B cell (primary cell): ENCODE results near the gene GNG2. TPM values are rescaled to one million over a fixed set of nuclear protein-coding genes. Genes with fewer than 3 reads are reported as not detected.

Experiments used
- ATAC-seq: fragments of 200-7000 bp; cut with Tn5 transposase; one replicate; pipeline ENCODE4 v1.10.0; 2021; ENCODE audit warnings: low read depth, mild to moderate bottlenecking, moderate number of reproducible peaks, moderate library complexity
- CTCF ChIA-PET: fragments of 350-600 bp; sonication (Branson Sonifier 250); formaldehyde crosslinking; loops from one replicate; lab custom pipeline; 2021; ENCODE audit warnings: antibody characterized with exemption, inconsistent platforms; lab: Charles Lee
- POLR2A ChIA-PET: fragments of 350-600 bp; sonication (Branson Sonifier 250); formaldehyde crosslinking; loops from one replicate; lab custom pipeline; 2021; ENCODE audit warnings: antibody characterized with exemption; lab: Charles Lee
- DNase-seq: peaks from one replicate; pipeline ENCODE4 v3.0.0; 2013
- H2AFZ ChIP-seq: 2 replicates; pipeline ENCODE4 v1.6.1; 2012; ENCODE audit warnings: mild to moderate bottlenecking, low read depth, low read length; ENCODE audit not compliant: insufficient read depth, poor library complexity, severe bottlenecking
- H3K27ac ChIP-seq, 2 donors: 1 replicate in 1 of 2; 2 replicates in 1 of 2; pipeline ENCODE4 v1.5.1; 2012 to 2013; ENCODE audit warnings: low read length in 2 of 2, mild to moderate bottlenecking in 2 of 2, moderate library complexity in 1 of 2
- H3K27me3 ChIP-seq, 4 experiments: fragments of 200-600 bp in 1 of 4; sonication (generic) in 1 of 4; replicated peaks in 1 of 4; 1 replicate in 2 of 4; 2 replicates in 2 of 4; pipeline versions ENCODE4 v1.6.1 to v1.7.0; 2013 to 2016; ENCODE audit warnings: low read length in 3 of 4, mild to moderate bottlenecking in 2 of 4, mixed read lengths in 1 of 4, moderate library complexity in 1 of 4; ENCODE audit not compliant: insufficient read depth in 4 of 4, control insufficient read depth in 3 of 4; ENCODE audit errors: control extremely low read depth in 1 of 4
- H3K36me3 ChIP-seq, 2 experiments: replicated peaks in 1 of 2; 1 replicate in 1 of 2; 2 replicates in 1 of 2; pipeline versions ENCODE4 v1.6.1 to v1.7.1; 2013; ENCODE audit warnings: low read length in 1 of 2; ENCODE audit not compliant: insufficient read depth in 2 of 2, control insufficient read depth in 1 of 2; ENCODE audit errors: control extremely low read depth in 1 of 2, extremely low read depth in 1 of 2
- H3K4me1 ChIP-seq, 2 donors: fragments of 200-600 bp in 1 of 2; sonication (generic) in 1 of 2; 1 replicate in 1 of 2; 2 replicates in 1 of 2; pipeline versions ENCODE4 v1.5.1 to v1.6.1; 2013 to 2017; ENCODE audit warnings: low read length in 2 of 2; ENCODE audit not compliant: control insufficient read depth in 2 of 2, insufficient read depth in 2 of 2
- H3K4me2 ChIP-seq: replicated peaks from 2 replicates; pipeline ENCODE3; 2012; ENCODE audit warnings: mild to moderate bottlenecking, low read depth, low read length; ENCODE audit not compliant: poor library complexity, severe bottlenecking
- H3K4me3 ChIP-seq, 5 experiments: fragments of 200-600 bp in 1 of 5; sonication (generic) in 1 of 5; 1 replicate in 3 of 5; 2 replicates in 2 of 5; pipeline versions ENCODE4 v1.5.1 to v1.7.0; 2011 to 2016; ENCODE audit warnings: low read length in 4 of 5, mild to moderate bottlenecking in 4 of 5, low read depth in 2 of 5, control low read depth in 1 of 5, moderate library complexity in 1 of 5; ENCODE audit not compliant: insufficient read depth in 1 of 5; ENCODE audit errors: control extremely low read depth in 1 of 5, extremely low read depth in 1 of 5
- H3K79me2 ChIP-seq: fragments of 200-600 bp; sonication (generic); one replicate; pipeline ENCODE4 v1.6.0; 2016; ENCODE audit warnings: low read length; ENCODE audit not compliant: control insufficient read depth, insufficient read depth
- H3K9ac ChIP-seq: fragments of 200-600 bp; sonication (generic); 2 replicates; pipeline ENCODE4 v1.6.1; 2017; ENCODE audit warnings: mild to moderate bottlenecking, low read length, moderate library complexity
- H3K9me3 ChIP-seq, 3 donors: one replicate each; pipeline versions ENCODE4 v1.6.1 to v1.7.1; 2013; ENCODE audit warnings: low read length in 2 of 3; ENCODE audit not compliant: control insufficient read depth in 2 of 3, insufficient read depth in 1 of 3; ENCODE audit errors: control extremely low read depth in 1 of 3
- H4K20me1 ChIP-seq: 2 replicates; pipeline ENCODE4 v1.6.0; 2012; ENCODE audit warnings: mild to moderate bottlenecking, low read length; ENCODE audit not compliant: insufficient read depth, control insufficient read depth, poor library complexity, severe bottlenecking
- H3K27ac Mint-ChIP-seq: one replicate; pipeline ENCODE4 v1.8.0; 2021; ENCODE audit warnings: mixed read lengths
- H3K27me3 Mint-ChIP-seq: one replicate; pipeline ENCODE4 v1.8.0; 2021; ENCODE audit warnings: mixed read lengths
- H3K4me1 Mint-ChIP-seq: one replicate; pipeline ENCODE4 v1.8.0; 2021; ENCODE audit warnings: mixed read lengths
- H3K4me3 Mint-ChIP-seq: one replicate; pipeline ENCODE4 v1.8.0; 2021; ENCODE audit warnings: mixed read lengths
- H3K9me3 Mint-ChIP-seq: one replicate; pipeline ENCODE4 v1.8.0; 2022; ENCODE audit warnings: mixed read lengths; ENCODE audit not compliant: insufficient read depth
- EZH2 ChIP-seq: IDR thresholded peaks from 2 replicates; pipeline ENCODE4 v1.6.1; 2012; ENCODE audit warnings: borderline replicate concordance, low read depth, mild to moderate bottlenecking, moderate library complexity, low read length; ENCODE audit not compliant: insufficient read depth, poor library complexity, severe bottlenecking
- WGBS: methylation state at CpG from one replicate; pipeline ENCODE4 v1.1.5; 2013; ENCODE audit warnings: missing lambda C conversion rate; ENCODE audit not compliant: insufficient coverage; 5-methylcytosine and 5-hydroxymethylcytosine counted together
- intact Hi-C: fragments of 100-400 bp; cut with micrococcal nuclease; formaldehyde crosslinking; loops from one replicate; pipeline ENCODE4 v1.10.0; 2022
- polyA plus RNA-seq: library from polyadenylated mRNA; depleted of rRNA; stranded (reverse); fragments of >200 nt; gene quantifications from 2 replicates; pipeline ENCODE4 v1.2.3, GENCODE V29; 2012
- total RNA-seq, 2 donors: library from RNA; stranded (reverse); fragments of 120-200 nt in 1 of 2; gene quantifications; 1 replicate in 1 of 2; 2 replicates in 1 of 2; pipeline versions ENCODE4 v1.2.3 to v1.2.4, GENCODE V29; 2013 to 2022
- TF ChIP-seq, protein P1 (sequence below): fragments of 200-600 bp; IDR thresholded peaks from one replicate; pipeline ENCODE4 v1.8.0; 2022; ENCODE audit warnings: antibody characterized with exemption, mild to moderate bottlenecking

GNG2 gene
- total and polyA plus RNA-seq, 2 donors (not counting 1 experiment from before 2014, with no cell fraction given), result 21.9 to 57.6 TPM

DNA sequence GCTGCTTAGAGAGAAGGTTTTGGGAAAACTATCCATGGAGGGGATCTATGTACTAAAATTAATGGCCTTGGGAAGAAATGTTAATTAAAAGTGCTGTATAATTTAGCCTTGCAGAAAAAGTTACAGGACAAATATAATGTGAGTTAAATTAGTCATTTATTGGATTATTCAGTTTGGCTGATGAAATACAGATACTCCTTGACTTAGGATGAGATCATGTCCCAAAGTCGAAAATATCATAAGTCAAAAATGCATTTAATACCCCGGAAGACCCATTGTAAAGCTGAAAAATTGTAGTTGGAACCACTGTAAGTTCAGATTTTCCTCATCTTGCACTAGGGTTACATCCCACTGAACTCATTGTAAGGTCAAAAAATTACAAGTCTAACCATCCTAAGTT, 138.7 kb downstream of the GNG2 start:
- H3K4me3 ChIP-seq, result no peak overlapping the region
- Mint-ChIP-seq H3K4me1 (peaks cover 5% of the 10 kb centered on the region), H3K27ac (no peak overlapping the region), H3K27me3 (no peaks in the 10 kb centered on the region), H3K4me3 (no peak overlapping the region), H3K9me3 (no peaks in the 10 kb centered on the region)
- no peaks in the 10 kb centered on the region for H3K9me3 ChIP-seq
- no peak overlapping the region for H3K4me2 ChIP-seq
- intact Hi-C loops, result loop anchor here (5.0 to 10.0 kb wide), 2 partner anchors 473 to 904 kb away; partner anchors contain the start of gene TRIM9
- TF ChIP-seq, protein P1, sequence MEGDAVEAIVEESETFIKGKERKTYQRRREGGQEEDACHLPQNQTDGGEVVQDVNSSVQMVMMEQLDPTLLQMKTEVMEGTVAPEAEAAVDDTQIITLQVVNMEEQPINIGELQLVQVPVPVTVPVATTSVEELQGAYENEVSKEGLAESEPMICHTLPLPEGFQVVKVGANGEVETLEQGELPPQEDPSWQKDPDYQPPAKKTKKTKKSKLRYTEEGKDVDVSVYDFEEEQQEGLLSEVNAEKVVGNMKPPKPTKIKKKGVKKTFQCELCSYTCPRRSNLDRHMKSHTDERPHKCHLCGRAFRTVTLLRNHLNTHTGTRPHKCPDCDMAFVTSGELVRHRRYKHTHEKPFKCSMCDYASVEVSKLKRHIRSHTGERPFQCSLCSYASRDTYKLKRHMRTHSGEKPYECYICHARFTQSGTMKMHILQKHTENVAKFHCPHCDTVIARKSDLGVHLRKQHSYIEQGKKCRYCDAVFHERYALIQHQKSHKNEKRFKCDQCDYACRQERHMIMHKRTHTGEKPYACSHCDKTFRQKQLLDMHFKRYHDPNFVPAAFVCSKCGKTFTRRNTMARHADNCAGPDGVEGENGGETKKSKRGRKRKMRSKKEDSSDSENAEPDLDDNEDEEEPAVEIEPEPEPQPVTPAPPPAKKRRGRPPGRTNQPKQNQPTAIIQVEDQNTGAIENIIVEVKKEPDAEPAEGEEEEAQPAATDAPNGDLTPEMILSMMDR, result no peak
- no peak for TF ChIP-seq EZH2
- no peaks in the 10 kb centered on the region for H3K4me1 ChIP-seq
- H3K9ac ChIP-seq, result no peak overlapping the region
- ChIA-PET CTCF (no interaction called here), POLR2A (no interaction called here)
- ATAC-seq (no peak), DNase-seq (no peak)
- no CpG with 5 or more reads among the region's 2 CpGs for WGBS
- H3K36me3 ChIP-seq, result peaks cover 17 to 79% of the 10 kb centered on the region in 2 experiments
- H3K79me2 ChIP-seq, result peaks cover 17% of the 10 kb centered on the region
- no peak overlapping the region for H3K27ac ChIP-seq
- no peak overlapping the region for H2AFZ ChIP-seq
- peaks cover 21% of the 10 kb centered on the region for H4K20me1 ChIP-seq
- no peaks in the 10 kb centered on the region for H3K27me3 ChIP-seq

DNA sequence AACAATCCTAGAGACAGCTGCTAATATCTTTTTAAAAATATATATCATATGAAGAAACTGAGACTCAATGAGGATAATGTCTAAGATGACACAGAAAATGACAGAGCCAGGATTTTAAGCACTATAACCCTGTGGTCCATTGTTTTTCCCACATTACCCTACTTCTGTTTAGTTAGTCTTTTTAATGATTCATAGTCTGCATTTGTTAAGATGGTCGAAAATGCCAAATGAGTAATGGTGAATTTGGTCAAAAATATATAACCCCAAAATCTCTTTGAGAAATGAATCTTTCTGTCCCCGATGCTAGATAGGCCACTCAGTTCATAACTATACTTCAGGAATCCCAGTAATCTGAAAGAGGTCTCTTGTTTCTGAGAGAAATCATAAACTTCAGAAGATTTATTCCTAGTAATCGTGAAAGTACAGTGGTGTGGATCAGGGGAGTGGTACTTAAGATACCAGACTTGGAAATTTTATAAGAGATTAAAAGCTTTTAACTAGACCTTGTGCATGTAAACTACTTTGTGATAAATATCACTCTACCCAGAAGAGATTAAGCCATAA, 139.7 kb downstream of the GNG2 start:
- no CpG with 5 or more reads among the region's 3 CpGs for WGBS
- peaks cover 21% of the 10 kb centered on the region for H4K20me1 ChIP-seq
- H3K9me3 ChIP-seq, result no peaks in the 10 kb centered on the region
- Mint-ChIP-seq H3K4me1 (no peaks in the 10 kb centered on the region), H3K4me3 (no peak overlapping the region), H3K27me3 (no peaks in the 10 kb centered on the region), H3K27ac (no peak overlapping the region), H3K9me3 (no peaks in the 10 kb centered on the region)
- no peaks in the 10 kb centered on the region for H3K27me3 ChIP-seq
- no peak overlapping the region for H3K27ac ChIP-seq
- H2AFZ ChIP-seq, result no peak overlapping the region
- peaks cover 9% of the 10 kb centered on the region for H3K79me2 ChIP-seq
- intact Hi-C loops, result no loop called here
- DNase-seq (no peak), ATAC-seq (no peak)
- ChIA-PET CTCF (no interaction called here), POLR2A (no interaction called here)
- H3K36me3 ChIP-seq, result peaks cover 23 to 79% of the 10 kb centered on the region in 2 experiments
- no peak for TF ChIP-seq EZH2
- TF ChIP-seq, protein P1, result no peak
- no peak overlapping the region for H3K4me2 ChIP-seq
- H3K9ac ChIP-seq, result no peak overlapping the region
- H3K4me3 ChIP-seq, result no peak overlapping the region
- H3K4me1 ChIP-seq, result no peaks in the 10 kb centered on the region
